HL-60 (cell line): ENCODE measurements around the gene SLC22A7.

ENCODE experiments used
- DNase-seq, 2 experiments: peaks; one replicate each; pipeline ENCODE4 v3.0.0-alpha.2; 2010 to 2020; ENCODE audit warnings: low read depth in 1 of 2, low spot score in 1 of 2
- H3K27ac ChIP-seq: fragments of 250-450 bp; sonication (Bioruptor Pico); replicated peaks from 2 replicates; pipeline ENCODE4 v1.5.1; 2020; ENCODE audit warnings: mild to moderate bottlenecking, moderate library complexity
- H3K27me3 ChIP-seq: fragments of 250-450 bp; sonication (Bioruptor Pico); 2 replicates; pipeline ENCODE4 v1.5.1; 2021; ENCODE audit warnings: mild to moderate bottlenecking, moderate library complexity; ENCODE audit not compliant: insufficient read depth, poor library complexity, severe bottlenecking
- H3K4me3 ChIP-seq: replicated peaks from 2 replicates; pipeline ENCODE4 v1.5.1; 2011; ENCODE audit warnings: mild to moderate bottlenecking, control low read depth, low read length; ENCODE audit not compliant: insufficient read depth
- CTCF ChIP-seq: IDR thresholded peaks from one replicate; pipeline ENCODE4 v1.5.1; 2011; ENCODE audit warnings: low read length, control low read depth, inconsistent platforms; ENCODE audit not compliant: insufficient read depth
- GABPA ChIP-seq: IDR thresholded peaks from 2 replicates; pipeline ENCODE4 v1.6.1; 2012; ENCODE audit warnings: low read depth
- POLR2AphosphoS5 ChIP-seq: IDR thresholded peaks from 2 replicates; pipeline ENCODE4 v1.6.1; 2012; ENCODE audit warnings: low read depth
- REST ChIP-seq: IDR thresholded peaks from 2 replicates; pipeline ENCODE4 v1.6.1; 2012; ENCODE audit warnings: low read depth; ENCODE audit not compliant: insufficient replicate concordance
- SPI1 ChIP-seq: IDR thresholded peaks from 2 replicates; pipeline ENCODE4 v1.6.1; 2012; ENCODE audit warnings: low read depth, mild to moderate bottlenecking, borderline replicate concordance

The SLC22A7 gene

GRCh38 chr6:43268782-43269272 is 29.2 kb upstream of the SLC22A7 start:
- Histone ChIP-seq H3K27me3 (peaks cover 47% of the 10 kb centered on the region), H3K4me3 (no peak overlapping the region), H3K27ac (no peak overlapping the region)
- DNase-seq: no peak
- TF ChIP-seq GABPA: no peak

- no peak for TF ChIP-seq SPI1
- TF ChIP-seq REST: no peak
- TF ChIP-seq POLR2AphosphoS5: no peak
- TF ChIP-seq CTCF: no peak
- TF ChIP-seq GABPA: no peak
- DNase-seq: no peak
- H3K4me3 ChIP-seq: peak overlapping the region; percentile 19
- H3K27me3 ChIP-seq: peaks cover 51% of the 10 kb centered on the region
- H3K27ac ChIP-seq: no peak overlapping the region
These were observed 28.6 kb upstream of the SLC22A7 start for GRCh38 chr6:43269273-43270007.

GRCh38 chr6:43271103-43271815 is 26.8 kb upstream of the SLC22A7 start:
- H3K27me3 ChIP-seq: peaks cover 67% of the 10 kb centered on the region
- DNase-seq: no peak
- no peak overlapping the region for H3K27ac ChIP-seq
- TF ChIP-seq CTCF (no peak), POLR2AphosphoS5 (no peak), SPI1 (no peak), GABPA (no peak), REST (no peak)
- no peak overlapping the region for H3K4me3 ChIP-seq

GRCh38 chr6:43271944-43272343 is 26.1 kb upstream of the SLC22A7 start:
- Histone ChIP-seq H3K27me3 (peaks cover 74% of the 10 kb centered on the region), H3K4me3 (no peak overlapping the region), H3K27ac (no peak overlapping the region)
- TF ChIP-seq GABPA: no peak
- no peak for TF ChIP-seq CTCF
- TF ChIP-seq SPI1: no peak
- TF ChIP-seq REST: no peak
- TF ChIP-seq POLR2AphosphoS5: no peak
- DNase-seq: no peak
